ENCODE results near the gene CLIC6. TPM values are rescaled to one million over a fixed set of nuclear protein-coding genes. Genes with fewer than 3 reads are reported as not detected.
A peak's percentile ranks its signal among the peaks of the same experiment; 100 is the strongest.

The CLIC6 gene
- total and polyA plus RNA-seq, 2 of the 8 experiments (the other 6 are each of a cell fraction or from before 2014, with no cell fraction given) = 0.42 to 1.3 TPM

DNA sequence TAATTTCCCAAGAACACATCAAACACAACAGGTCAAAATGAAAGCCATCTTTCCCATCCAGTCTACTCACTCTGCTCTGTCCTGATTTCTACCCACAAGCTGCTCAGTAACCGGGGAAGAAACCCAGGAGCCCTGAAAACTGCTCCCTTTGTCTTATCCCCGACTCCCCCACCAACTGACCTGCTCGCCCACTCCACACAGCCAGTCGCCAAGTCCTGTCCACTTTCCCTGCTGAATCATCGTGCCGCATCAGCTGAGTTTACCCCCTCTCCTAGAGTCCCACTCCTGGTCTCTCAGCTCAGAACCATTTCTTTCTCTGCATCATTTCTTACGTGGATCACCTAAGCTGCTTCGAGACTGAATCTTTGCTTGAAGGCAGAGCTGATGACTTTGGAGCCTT, 42.7 kb upstream of the CLIC6 start:
- Histone ChIP-seq H2BK5ac (ENCODE audit: low read depth, low read length) (no peak overlapping the region), H3K79me2 (ENCODE audit: control insufficient read depth in 1 of 2, insufficient read depth in 2 of 2, low read length in 2 of 2) (no peaks in the 10 kb centered on the region), H3K27ac (ENCODE audit: low read depth, low read length) (no peak overlapping the region), H3K9ac (replicated peaks in 1 of 4; ENCODE audit: extremely low read depth in 1 of 4, low read depth in 3 of 4, low read length in 3 of 4) (no peak overlapping the region), H3K4me3 (ENCODE audit: extremely low read depth in 1 of 4, insufficient read depth in 2 of 4, low read depth in 3 of 4, low read length in 4 of 4) (no peak overlapping the region), H4K5ac (ENCODE audit: insufficient read length, low read depth, low read length) (no peak overlapping the region), H3K36me3 (ENCODE audit: control insufficient read depth in 2 of 4, insufficient read depth in 4 of 4, low read length in 3 of 4) (no peaks in the 10 kb centered on the region), H3K23ac (ENCODE audit: insufficient read length) (no peak overlapping the region), H4K20me1 (replicated peaks in 1 of 2; ENCODE audit: control insufficient read depth in 1 of 2, insufficient read depth in 2 of 2, low read length in 2 of 2) (no peaks in the 10 kb centered on the region), H3K18ac (ENCODE audit: extremely low read depth, low read length) (no peak overlapping the region), H2BK15ac (ENCODE audit: low read length) (no peak overlapping the region), H2AFZ (ENCODE audit: low read length) (no peak overlapping the region), H3K23me2 (ENCODE audit: low read depth, low read length) (no peaks in the 10 kb centered on the region), H2BK20ac (ENCODE audit: low read length) (no peak overlapping the region), H2AK5ac (ENCODE audit: low read depth, low read length) (no peak overlapping the region), H3K56ac (replicated peaks; ENCODE audit: insufficient read length, low read depth, low read length) (no peak overlapping the region), H3K79me1 (ENCODE audit: low read depth, low read length) (no peaks in the 10 kb centered on the region), H3K4ac (replicated peaks; ENCODE audit: insufficient read length, low read depth, low read length) (no peak overlapping the region), H2BK12ac (ENCODE audit: low read depth, low read length) (no peak overlapping the region), H3K27me3 (replicated peaks in 1 of 4; ENCODE audit: control insufficient read depth in 3 of 4, extremely low read depth in 1 of 4, insufficient read depth in 3 of 4, low read length in 3 of 4) (no peaks in the 10 kb centered on the region), H3K14ac (ENCODE audit: insufficient read length) (no peak overlapping the region), H4K91ac (replicated peaks; ENCODE audit: insufficient read length, low read length) (no peak overlapping the region), H3K9me3 (ENCODE audit: insufficient read depth in 2 of 2, low read depth in 1 of 2, low read length in 1 of 2) (no peaks in the 10 kb centered on the region), H2BK120ac (replicated peaks; ENCODE audit: low read depth, low read length) (no peak overlapping the region), H3K4me1 (replicated peaks in 1 of 4; ENCODE audit: control insufficient read depth in 3 of 4, insufficient read depth in 4 of 4, low read length in 3 of 4) (no peaks in the 10 kb centered on the region), H4K8ac (ENCODE audit: extremely low read depth, insufficient read depth, low read length) (peak overlapping the region; percentile 29; the same call in 1 of the 2 replicates), H3K4me2 (ENCODE audit: insufficient read depth in 1 of 2, low read depth in 2 of 2, low read length in 2 of 2) (no peak overlapping the region)
- TF ChIP-seq TBP (IDR thresholded peaks at IDR 0.05; ENCODE audit: low read depth, low read length) = no peak
- no peak for TF ChIP-seq EGR1 (IDR thresholded peaks at IDR 0.05; ENCODE audit: borderline replicate concordance, low read depth, low read length)
- TF ChIP-seq KDM1A (IDR thresholded peaks at IDR 0.05; ENCODE audit: borderline replicate concordance, low read length) = no peak
- TF ChIP-seq NRF1 (IDR thresholded peaks at IDR 0.05; ENCODE audit: low read depth, low read length) = no peak
- TF ChIP-seq ASH2L (IDR thresholded peaks at IDR 0.05; ENCODE audit: low read length) = no peak
- no peak for TF ChIP-seq SIN3A (conservative IDR thresholded peaks at IDR 0.05 in 1 of 2, IDR thresholded peaks at IDR 0.05 in 1 of 2; ENCODE audit: low read depth in 1 of 2, low read length in 2 of 2)
- WGBS, 2 experiments (ENCODE audit: extremely low coverage in 1 of 2, insufficient coverage in 1 of 2, insufficient read length in 1 of 2, insufficient replicate concordance in 2 of 2, low coverage in 1 of 2, low lambda C conversion rate in 2 of 2, missing lambda C conversion rate in 1 of 2) = 87% methylated on average over 8 of the region's 8 CpGs; no CpG with 5 or more reads in 1 of the 2 experiments
- CTCF ChIA-PET (ENCODE audit: partially characterized antibody) = interaction anchor here (0.7 to 10.1 kb wide), 9 partner anchors 10 to 264 kb away, joined by 3 to 74 read pairs (median 5); no protein-coding TSS in a partner anchor
- DNase-seq (ENCODE audit: low read depth in 1 of 2, low spot score in 2 of 2) (no peak), FAIRE-seq (no peak)
- POLR2A ChIA-PET (ENCODE audit: partially characterized antibody) = no interaction called here
